D341Med (cell line): Measurements from ENCODE around the gene DTD2.

Experiments used
- DNase-seq: peaks from one replicate; pipeline ENCODE4 v3.0.0; 2012; ENCODE audit warnings: low spot score

Gene DTD2

GRCh38 chr14:31405106-31405505 lies 52.2 kb downstream of the DTD2 start:
- DNase-seq, result no peak

DNA sequence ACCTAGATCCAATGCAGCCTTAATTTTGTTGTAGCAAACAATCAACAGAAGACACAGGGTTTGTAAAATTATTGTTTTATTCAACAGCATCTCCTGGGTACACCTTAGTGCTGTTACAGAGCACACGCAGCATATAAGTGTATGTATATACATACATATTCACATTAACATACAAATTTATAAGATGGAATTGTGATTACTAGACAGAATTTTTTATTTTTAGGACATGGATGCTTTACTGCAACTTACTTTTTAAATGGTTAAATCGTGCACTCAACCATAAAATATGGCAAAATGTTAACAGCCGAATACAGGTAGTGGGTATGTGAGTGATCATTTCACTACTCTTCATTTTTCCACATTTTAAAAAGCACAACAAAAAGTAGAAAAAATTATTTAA lies 53.6 kb downstream of the DTD2 start:
- no peak for DNase-seq

DNA sequence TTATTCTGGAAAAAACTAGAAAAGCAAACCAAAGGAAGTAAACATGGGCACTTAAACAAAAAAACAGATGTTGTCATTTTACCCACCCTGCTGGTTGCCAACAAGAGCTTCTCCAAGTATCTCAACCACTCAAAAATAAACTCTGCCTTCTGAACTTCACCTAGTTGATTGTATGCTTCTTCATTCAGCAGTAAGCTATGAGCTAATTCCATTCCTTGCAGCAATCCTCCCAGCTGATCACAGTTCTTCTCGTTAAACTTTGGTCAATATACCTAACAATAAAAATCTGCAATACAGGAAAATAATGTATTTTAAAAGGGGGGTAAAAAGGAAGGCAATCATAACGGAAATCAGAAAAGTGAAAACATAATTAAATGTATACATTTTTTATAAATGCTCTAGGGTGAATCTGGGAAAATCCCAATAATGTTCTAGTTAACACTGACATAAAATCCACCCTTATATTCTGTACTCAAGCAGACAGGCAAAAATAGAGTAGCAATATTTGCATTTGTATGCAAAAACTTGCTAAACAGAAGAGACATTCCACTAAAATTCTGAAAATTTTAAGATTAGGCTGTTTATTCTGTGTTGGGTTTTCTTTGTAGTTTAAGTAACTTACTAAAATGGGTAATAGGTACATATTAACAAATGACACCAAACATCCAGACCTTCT lies 54.4 kb downstream of the DTD2 start:
- DNase-seq, result no peak

- DNase-seq, result no peak
These were observed 55.9 kb downstream of the DTD2 start for GRCh38 chr14:31401369-31401932.

- DNase-seq, result no peak
These were observed 57.2 kb downstream of the DTD2 start for GRCh38 chr14:31400031-31400638.
